Fibroblast of the conjunctiva (primary cell): ENCODE results near the gene CRYGN.
A peak's percentile ranks its signal among the peaks of the same experiment; 100 is the strongest.

ENCODE experiments used
- DNase-seq: peaks from one replicate; pipeline ENCODE4 v3.0.0-alpha.2; 2010; ENCODE audit warnings: low read depth

Gene CRYGN

DNA sequence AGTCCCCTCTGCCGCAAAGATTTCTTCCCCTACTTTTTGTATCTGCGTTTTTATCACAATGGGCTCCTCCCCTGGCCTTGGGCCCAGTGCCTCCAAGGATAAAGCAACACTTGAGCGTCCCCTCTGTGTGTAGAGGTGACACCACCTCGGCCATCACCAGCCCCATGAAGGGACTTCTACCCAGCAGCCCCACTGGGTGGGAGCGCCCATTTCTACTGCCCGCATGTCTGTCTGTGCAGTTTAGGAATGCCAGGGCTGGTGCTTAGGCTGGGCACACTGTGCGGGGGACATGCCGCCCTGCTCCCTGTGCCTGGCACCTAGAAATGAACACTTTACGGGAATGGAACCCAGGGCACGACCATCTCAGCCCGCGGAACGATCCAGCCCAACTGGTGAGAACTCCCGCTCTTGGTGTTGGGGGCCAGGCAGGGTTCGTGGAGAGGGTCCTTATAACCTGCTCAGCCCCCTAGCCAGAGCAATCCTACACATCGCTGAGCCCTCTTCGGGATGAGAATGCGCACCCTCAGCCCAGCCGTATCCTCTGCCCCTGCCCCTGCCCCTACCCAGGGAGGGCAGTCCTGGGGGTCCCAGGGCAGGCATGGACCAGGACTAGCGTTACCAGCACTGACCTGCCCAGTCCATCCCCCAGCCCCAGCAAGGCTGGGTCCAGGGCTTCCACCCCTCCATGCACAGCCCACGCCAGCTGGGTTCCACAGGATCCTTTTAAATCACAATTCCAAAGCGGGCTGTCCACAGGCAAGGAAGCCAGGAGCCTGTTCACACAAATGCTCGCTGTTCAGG, 12.8 kb downstream of the CRYGN start:
- DNase-seq = no peak

DNA sequence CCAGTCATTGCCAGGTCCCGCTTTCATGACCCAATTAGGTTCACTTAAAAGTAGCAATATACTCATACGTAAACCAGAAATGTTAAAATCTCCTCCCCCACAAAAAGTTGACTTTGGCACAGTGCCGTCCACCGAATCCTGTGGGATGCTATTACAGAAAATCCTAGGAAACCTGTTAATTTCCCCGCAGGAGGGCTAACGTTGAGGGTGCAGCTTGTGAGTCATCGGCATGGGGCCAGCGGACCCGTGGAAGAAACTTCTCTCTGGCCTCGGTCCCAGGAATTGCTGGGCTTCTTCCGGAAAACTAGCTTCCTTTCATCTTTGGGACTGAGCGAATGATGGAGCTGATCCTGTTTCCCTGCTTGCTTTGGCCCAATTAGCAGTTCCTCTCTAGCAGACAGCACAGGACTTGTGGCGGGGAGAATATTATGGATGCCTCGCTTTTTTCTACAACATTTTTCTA, 13.5 kb downstream of the CRYGN start:
- DNase-seq = peak; percentile 84

DNA sequence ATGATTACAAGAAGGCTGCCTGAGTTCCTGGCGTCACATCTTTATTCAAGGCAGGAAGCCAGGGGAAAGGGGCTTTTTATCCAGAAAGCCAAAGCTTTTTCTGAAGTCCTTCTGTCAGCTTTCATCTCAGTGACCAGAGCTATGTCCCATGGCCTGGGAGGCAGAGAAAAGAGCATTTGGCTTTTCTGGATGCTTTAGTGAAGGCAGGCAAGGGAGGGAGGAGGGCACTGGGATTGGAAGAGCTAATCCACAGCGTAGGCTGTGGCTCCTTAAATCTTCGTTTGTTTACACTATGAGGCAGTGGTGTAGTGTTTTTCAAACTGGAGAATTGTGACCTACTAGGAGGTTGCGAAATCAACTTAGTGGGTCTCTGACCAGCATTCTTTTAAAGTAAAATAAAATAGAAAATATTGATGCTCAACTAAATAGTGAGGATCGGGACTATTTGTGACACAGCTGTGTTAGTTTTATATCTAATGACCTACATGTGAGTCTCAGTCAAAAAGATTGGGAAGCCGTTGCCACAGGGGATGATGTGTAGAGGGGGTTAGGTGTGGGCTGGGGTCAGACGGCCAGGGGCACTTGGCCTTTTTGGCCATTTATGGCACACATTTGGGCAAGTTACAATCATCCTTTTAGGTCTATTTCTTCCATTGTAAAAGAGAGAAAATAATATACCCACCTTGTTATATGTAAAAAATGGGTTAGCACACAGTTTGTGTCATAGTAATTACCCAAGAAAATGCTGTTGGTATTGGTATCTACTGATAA, 14.1 kb downstream of the CRYGN start:
- peak; percentile 74 for DNase-seq

DNA sequence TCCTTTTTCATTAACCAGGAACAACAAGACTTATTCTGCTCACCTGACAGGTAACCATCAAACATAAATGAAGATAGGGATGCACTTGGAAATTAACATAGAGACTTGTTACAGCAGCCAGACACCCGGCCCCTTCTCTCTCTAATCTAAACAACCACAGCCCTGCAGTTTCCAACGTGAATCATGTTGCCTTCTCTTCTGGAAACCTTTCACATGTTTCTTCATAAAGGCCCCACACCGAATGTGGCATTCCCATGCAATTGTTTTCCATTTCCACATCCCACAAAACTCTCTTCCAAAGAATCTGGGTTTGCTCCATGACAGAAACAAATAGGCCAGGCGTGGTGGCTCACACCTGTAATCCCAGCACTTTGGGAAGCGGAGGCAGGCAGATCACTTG, 15.1 kb downstream of the CRYGN start:
- no peak for DNase-seq

DNA sequence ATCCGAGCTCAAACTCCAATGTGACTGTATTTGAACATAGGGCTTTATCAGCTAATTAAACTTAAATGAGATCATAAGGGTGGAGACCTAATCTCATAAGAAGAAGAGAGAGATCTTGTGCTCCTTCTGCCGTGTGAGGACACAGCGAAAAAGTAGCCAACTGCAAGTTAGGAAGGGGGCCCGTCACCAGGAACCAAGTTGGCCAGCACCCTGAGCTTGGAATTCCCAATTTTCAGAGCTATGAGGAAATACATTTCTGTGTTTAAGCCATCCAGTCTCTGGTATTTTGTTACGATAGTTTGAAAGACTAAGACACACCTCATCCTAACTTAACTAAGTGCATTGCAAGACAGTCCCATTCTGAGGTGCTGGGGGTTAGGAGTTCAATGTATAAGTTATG, 16.0 kb downstream of the CRYGN start:
- DNase-seq = no peak

DNA sequence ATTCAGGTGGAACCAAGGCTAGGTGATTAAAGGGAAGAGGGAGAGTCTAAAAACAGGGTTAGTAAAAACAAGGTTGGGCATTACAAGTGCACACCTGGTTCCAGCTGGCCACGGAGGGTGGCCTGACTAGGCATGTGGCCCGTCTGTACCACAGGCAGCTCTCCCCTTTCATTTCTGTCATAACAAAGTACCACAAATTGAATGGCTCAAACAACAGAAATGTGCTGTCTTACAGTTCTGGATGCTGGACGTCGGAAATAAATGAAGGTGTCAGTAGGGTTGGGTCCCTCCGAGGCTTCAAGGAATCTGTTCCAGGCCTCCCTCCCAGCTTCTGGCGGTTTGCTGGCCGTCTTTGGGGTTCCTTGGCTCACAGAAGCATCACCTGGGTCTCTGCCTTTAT, 16.7 kb downstream of the CRYGN start:
- DNase-seq = no peak

DNA sequence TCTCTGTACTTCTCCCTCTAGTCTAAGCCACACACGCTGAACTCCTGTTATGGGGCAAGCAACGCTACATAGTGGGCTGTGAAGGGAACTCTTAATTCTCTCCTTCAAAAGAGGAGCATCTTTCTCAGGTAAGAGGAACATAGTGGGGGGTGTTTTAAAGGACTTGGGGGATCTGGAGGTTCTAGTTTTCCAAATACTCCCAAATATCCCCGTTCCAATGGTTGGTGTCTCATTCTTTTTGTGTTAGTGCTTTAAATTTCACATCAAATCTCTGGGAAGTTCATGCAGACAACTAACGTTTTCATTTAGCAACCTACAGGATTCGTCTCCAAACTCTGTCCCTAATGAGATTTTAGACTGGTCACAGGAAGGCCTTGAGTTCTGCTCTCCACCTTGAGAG, 17.7 kb downstream of the CRYGN start:
- DNase-seq = no peak

DNA sequence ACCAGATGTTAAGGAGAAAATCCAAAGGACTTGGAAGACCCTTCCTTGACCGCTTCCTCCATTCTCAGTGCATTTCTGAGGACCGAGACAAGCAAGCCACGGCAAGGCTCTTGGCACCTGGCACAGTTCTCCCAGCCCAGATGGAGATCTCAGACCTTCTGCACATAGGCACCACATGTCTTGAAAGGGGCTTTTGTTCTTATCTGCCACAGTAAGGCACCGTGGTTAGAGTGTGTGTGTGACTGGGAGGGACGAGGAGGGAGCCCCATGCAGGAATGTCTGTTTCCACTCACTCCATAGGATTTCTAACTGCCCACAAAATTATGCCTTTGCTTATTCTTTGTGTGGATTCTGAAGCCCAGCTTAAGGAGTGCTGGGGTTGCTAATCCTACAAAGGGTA, 19.8 kb downstream of the CRYGN start:
- DNase-seq = no peak

DNA sequence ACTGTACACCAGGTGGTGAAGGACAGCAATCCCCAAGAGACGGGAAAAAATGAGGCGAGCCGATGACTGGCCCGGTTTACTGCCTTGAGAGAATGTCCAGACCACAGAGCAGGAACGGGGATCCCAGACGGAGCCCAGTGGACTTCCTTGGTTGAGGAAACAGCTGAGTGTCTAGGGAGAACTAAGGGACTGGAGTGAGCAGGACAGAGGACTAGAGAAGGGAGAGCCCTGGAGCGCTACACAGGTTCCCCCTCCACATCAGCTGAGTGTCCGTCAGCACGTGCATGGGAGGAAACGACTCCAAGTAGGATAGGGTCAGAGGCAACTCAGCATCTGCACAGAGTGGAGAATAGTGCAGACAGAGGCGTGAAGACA, 23.0 kb downstream of the CRYGN start:
- no peak for DNase-seq

DNA sequence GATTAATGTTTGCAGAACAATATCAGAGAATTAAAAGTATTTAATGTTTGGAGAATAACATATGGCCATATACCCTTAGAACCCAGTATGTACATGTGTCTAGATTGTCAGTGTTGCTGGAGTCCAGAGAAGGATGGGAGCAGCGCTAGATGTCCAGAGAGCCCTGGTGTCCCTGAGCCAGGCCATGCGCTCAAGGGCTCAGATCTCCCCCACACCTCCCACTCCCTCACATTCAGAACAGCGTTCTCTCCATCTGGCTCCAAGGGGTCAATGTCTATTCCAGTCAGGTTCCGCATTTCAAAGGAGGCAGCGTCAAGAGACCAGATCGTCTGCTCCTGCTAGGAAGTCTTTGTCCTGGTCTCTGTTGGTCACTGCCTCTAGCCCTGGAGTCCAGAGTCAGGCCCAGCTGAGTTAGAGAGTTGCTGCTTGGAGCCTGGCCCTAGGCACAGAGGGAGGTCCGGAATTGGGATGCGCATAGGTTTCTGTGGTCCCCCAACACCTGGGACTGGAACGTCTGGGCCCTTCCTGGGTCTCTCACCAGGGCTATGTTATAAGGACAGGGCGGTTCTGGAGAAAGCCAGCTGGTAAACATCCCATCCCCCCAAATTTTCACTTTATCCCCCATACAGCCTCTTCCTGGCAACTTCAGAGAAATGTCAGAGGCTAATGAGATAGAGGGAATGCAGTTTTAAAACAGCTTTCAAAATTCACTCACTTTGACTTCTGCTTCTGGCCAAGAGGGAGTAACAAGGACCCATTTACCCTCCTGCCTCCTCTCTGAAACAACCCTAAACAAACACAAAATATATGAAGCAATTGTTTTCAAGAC, 23.6 kb downstream of the CRYGN start:
- DNase-seq = no peak

DNA sequence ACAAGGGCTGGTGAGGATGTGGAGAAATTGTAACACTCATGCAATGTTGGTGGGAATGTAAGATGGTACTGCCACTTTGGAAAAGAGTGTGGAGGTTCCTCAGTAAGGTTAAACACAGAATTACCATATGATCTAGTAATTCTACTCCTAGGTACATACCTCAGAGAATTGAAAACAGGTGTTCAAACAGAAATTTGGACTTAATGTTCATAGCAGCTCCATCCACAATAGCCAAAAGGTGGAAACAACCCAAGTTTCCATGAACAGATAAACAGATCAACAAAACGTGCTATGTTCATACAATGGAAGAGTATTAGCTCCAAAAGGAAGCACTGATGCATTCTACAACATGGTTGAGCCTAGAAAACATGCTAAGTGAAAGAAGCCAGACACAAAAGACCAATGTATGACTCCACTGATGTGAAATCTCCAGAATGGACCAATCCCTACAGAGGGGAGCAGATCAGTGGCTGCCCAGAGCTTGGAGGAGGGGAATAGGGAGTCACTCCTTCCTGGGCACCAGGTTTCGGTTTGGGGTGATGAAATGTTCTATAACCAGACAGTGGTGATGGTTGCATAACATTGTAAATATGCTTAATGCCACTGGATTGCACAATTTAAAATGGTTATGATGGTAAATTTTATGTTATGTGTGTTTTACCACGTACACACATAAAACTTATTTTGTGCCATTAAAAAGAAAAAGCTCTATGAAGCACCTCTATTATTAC, 24.4 kb downstream of the CRYGN start:
- DNase-seq = peak; percentile 73

DNA sequence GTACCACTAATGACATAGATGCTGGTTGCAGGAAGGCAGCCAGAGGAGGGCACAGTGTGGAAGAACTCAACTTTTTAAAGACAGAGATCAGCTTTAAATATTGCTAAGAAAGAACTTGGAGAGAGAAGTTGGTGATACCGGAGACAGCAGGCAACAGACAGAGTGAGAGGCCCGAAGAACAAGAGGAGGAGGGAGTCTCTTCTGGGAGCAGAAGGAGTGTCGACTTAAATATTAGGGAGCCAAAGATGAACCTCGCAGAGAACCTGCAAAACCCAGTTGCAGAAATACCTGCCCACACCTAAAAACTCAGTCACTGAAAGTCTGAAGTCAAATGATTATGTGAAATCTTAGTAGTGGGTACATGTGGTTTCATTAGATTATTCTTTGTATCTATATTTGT, 26.7 kb downstream of the CRYGN start:
- no peak for DNase-seq

DNA sequence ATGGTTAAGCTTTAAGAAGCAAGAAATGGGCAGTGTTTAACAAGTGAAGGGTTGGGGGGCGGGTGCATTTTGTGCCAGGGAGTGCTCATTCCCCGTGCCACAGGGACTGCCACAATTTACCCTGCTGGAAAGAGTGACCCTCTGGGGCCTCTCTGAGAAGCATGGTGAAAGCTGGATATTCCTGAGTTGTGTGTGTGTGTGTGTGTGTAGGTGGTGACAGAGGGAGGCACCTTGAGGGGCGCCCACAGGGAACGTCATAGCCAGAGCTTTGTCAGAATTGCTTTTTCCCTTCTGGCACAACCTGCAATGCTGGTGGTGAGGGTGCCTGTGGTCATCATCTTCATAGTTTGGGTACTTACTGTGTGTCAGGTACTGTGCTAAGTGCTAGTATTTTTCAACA, 27.6 kb downstream of the CRYGN start:
- no peak for DNase-seq

DNA sequence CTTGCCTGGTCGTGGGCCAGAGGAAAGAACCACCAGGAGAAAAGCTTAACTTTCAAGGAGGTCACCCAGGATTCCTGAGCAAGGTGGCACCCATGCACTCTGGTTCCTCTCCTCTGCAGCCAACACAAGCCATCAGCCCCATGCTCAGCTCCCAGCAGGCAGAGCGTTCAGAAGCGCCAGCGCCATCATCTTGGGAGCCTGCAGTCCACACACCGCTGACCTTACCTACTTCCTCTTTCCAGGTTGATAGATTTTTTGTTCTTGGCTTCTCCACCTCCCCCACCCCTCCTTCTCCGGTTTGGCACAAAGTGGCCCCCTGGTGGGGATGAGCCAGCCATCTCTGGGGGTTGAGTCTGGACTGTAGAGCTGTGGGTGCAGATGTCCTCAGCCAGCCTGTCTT, 28.4 kb downstream of the CRYGN start:
- no peak for DNase-seq

DNA sequence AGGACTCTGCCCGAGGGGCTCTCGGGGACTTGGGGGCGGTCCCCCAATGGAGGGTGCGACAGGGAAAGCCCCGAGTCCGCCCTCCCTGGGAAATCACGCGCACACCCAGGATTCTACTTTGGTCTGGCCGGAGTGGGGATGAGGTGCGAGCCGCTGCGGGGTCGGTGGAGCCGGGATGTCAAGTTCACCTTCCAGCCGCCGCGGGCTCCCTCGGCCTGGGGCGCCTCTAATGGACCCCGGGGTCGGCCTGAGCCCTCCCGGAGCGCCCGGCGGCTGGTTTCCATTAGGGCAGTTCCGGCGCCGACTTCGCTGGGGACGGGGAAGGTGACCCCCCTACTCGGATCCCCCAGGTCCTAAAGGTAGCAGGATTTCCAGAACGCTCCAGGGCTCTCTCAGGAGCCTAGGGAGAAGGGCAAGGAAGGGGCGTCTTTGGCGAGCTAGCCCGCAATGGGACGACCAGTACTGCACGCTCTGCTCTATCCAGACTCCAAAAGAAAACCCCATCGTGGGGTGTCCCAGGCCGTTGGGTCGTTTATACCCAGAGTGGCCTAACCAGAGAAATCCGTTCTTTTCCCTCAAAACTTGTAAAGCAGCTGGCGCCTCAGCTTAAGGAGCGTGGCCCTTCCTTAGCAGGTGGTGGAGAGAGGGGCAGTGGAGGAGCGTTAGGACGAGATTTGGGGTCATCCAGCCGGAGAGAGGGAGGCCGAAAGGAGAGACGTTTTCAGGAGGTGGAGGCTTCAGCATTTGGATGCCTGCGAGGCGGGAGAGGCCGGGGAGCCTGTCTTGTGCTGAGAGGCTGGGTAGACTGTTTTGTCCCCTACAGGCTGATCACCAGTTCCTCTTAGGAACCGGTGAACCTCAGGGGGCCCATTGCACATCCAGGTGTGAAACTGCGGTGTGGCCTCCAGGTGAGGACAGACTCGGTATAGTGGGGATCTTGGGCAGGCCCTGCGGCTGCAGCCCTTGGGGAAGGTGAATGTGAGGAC, 29.2 kb downstream of the CRYGN start:
- no peak for DNase-seq

DNA sequence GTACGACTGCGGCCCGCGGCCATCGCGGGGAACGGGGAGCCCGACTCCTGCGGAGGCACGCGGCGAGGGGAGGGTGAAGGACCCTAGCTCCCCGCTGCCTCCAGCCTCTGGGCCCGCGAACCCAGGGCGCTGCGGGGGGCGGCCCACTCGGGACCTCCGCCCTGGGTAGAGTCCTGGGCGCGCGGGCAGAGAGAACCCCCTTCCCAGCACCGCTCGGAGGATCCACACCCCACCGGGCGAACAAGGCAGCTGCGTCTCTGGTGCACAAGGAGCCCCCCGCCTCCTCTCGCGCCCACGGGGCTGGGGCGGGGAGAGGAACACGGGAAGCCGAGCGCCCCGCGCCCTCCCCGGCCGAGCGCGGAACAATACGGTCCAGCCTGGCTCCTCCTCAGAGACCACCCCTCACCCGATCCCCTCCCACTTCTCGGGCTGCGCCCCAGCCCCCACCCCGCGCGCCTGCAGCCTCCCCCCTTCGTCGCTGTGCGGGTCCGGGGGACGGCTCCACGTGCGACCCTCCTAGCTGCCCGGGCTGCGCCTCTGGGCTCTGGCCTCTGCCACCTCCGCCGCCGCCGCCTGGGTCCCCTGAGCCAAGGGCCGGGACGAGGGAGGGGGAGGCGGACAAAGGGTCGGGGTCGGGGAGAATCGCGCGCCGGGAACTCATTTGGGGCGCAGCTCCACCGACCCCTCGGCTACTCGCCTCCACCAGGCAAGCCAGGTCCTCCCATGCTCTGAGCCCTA, 30.1 kb downstream of the CRYGN start, which contains the start of gene WDR86:
WDR86 (minus strand) TSS at position 372 of the 738 bp plus-strand sequence. CDS start 449 bp downstream, outside the sequence.
- no peak for DNase-seq

DNA sequence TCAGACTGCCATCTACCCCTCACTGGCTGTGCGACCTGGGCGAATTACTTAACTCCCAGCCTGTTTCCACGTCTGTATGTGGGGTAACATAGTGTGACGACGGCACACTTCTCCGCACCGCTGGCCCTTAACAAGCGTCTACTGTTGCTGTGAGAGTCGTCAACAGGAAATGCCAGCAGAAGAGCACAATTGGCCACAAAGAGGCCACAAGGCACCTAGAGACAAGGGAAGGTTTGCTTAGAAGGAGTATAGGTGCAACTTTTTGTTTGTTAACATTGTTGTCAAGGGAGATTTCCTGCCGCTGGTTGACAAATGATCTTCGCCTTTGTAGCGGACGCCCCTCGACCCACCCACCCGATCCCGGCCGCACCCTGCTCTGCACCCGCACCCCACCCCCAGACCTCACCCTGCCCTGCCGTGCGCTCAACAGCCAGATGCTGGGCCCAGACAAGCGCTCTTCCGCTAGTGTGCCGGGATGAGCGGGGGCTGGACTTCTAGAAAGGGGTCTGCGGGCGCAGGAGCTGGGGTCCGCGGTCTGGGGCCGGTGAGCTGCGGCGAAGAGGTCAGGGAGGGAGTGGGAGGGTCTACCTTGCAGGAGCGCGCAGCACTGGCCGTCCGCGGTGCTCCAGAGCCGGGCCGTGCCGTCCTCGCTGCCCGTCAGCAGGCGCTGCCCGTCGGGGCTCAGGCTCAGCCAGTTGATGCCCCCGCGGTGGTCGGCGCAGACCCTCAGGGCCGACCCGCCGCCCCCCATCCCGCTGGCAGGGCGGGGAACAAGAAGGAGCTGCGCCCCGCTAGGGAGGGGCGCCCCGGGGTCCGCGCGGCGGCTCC, 30.9 kb downstream of the CRYGN start:
- DNase-seq = no peak

DNA sequence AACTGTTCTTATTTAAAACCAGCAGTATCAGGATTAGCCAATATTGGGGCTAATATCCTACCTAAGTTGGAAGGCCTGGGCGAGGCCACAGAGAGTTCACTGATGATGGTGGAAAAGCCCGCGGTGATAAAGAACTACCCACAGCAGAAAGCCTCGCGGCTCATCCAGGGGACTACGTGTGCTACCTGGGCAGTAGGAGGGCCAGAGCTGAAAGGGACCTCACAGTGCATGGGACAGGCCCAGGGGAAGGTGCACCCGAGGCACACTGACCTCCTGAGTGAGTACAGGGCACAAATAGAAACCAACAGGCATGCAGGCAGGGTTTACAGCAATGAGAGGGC, 31.5 kb downstream of the CRYGN start:
- no peak for DNase-seq
